ENCODE measurements around the gene MFSD8. TPM values are rescaled to one million over a fixed set of nuclear protein-coding genes. Genes with fewer than 3 reads are reported as not detected.

MFSD8 gene
- total RNA-seq, 1 donor from 2014 or later, result 10.3 TPM

- no peak for TF ChIP-seq CTCF (conservative IDR thresholded peaks at IDR 0.05; ENCODE audit: low read depth, low read length)
- no peak overlapping the region for H3K4me3 ChIP-seq (ENCODE audit: low read depth, low read length)
- no peak for DNase-seq (ENCODE audit: low read depth)
These were observed 68.4 kb downstream of the MFSD8 start for GRCh38 chr4:127896528-127896927.

GRCh38 chr4:127896069-127896468 lies 68.9 kb downstream of the MFSD8 start:
- no peak for TF ChIP-seq CTCF (conservative IDR thresholded peaks at IDR 0.05; ENCODE audit: low read depth, low read length)
- no peak overlapping the region for H3K4me3 ChIP-seq (ENCODE audit: low read depth, low read length)
- DNase-seq (ENCODE audit: low read depth), result no peak

- TF ChIP-seq CTCF (conservative IDR thresholded peaks at IDR 0.05; ENCODE audit: low read depth, low read length), result no peak
- no peak for DNase-seq (ENCODE audit: low read depth)
- H3K4me3 ChIP-seq (ENCODE audit: low read depth, low read length), result no peak overlapping the region
These were observed 75.1 kb downstream of the MFSD8 start for GRCh38 chr4:127889903-127890302.

GRCh38 chr4:127888559-127888958 lies 76.4 kb downstream of the MFSD8 start:
- no peak for DNase-seq (ENCODE audit: low read depth)
- H3K4me3 ChIP-seq (ENCODE audit: low read depth, low read length), result no peak overlapping the region
- no peak for TF ChIP-seq CTCF (conservative IDR thresholded peaks at IDR 0.05; ENCODE audit: low read depth, low read length)

GRCh38 chr4:127881563-127881864 lies 83.5 kb downstream of the MFSD8 start:
- peak overlapping the region; percentile 85 for H3K4me3 ChIP-seq (ENCODE audit: low read depth, low read length)
- no peak for TF ChIP-seq CTCF (conservative IDR thresholded peaks at IDR 0.05; ENCODE audit: low read depth, low read length)
- DNase-seq (ENCODE audit: low read depth), result no peak

GRCh38 chr4:127880763-127881562 lies 84.0 kb downstream of the MFSD8 start, which contains the start of gene PLK4:
TSS of gene PLK4 (plus strand) at chr4:127880893. CDS start at chr4:127881135, 242 bp downstream.
- H3K4me3 ChIP-seq (ENCODE audit: low read depth, low read length), result peak within 1 kb of the TSS; percentile 85
- no peak for TF ChIP-seq CTCF (conservative IDR thresholded peaks at IDR 0.05; ENCODE audit: low read depth, low read length)
- DNase-seq (ENCODE audit: low read depth), result peak; percentile 42

- no peak overlapping the region for H3K4me3 ChIP-seq (ENCODE audit: low read depth, low read length)
- no peak for TF ChIP-seq CTCF (conservative IDR thresholded peaks at IDR 0.05; ENCODE audit: low read depth, low read length)
- DNase-seq (ENCODE audit: low read depth), result no peak
These were observed 89.2 kb downstream of the MFSD8 start for GRCh38 chr4:127875791-127876190.
